ENCODE results near the gene PDE3A. TPM values are rescaled to one million over a fixed set of nuclear protein-coding genes. Genes with fewer than 3 reads are reported as not detected.

Gene PDE3A
- polyA plus RNA-seq, 1 of the 3 experiments (the other 2 are of a cell fraction) = 0.67 TPM

DNA sequence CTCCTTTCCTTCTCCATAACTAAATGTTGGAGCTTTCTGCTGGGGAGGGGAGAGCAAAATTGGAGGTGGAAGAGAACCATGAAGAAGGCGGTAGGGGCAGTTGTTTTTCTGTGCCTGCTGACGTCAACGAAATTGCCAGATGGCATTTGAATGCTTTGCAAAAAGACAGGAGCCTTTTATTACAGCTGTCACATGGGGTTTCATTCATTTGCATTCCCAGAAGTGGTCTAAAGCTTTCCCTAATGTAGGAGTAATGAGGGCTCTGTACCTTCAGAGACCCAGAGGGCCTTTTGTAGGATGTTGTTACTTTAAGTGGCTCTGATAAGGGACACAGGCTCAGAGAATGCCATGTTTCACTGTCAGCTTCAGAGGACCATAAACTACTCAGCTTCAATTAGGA is 219.7 kb downstream of the PDE3A start:
- H2AFZ ChIP-seq (ENCODE audit: low read depth) = no peak overlapping the region
- H3K27ac ChIP-seq (ENCODE audit: low read depth in 2 of 2, low read length in 1 of 2) = peak overlapping the region in 1 of 2 experiments; percentile 98; a peak in 3 of 4 replicates
- H3K4me1 ChIP-seq (ENCODE audit: control insufficient read depth in 1 of 2, insufficient read depth in 2 of 2, low read depth in 1 of 2, low read length in 1 of 2) = peaks cover 0 to 26% of the 10 kb centered on the region in 2 experiments; a peak in 2 of 4 replicates
- H3K79me2 ChIP-seq (ENCODE audit: insufficient read depth) = peaks cover 9% of the 10 kb centered on the region
- no peaks in the 10 kb centered on the region for H3K9me2 ChIP-seq
- no peaks in the 10 kb centered on the region for H3F3A ChIP-seq (replicated peaks; ENCODE audit: insufficient read depth)
- no peak overlapping the region for H3K4me3 ChIP-seq (ENCODE audit: low read depth in 2 of 2, low read length in 1 of 2)
- ChIA-PET CTCF (interaction anchor here (0.9 to 3.5 kb wide), 9 partner anchors 9 to 849 kb away, joined by 3 to 21 read pairs (median 5); no protein-coding TSS in a partner anchor), POLR2A (interaction anchor here (0.8 to 2.4 kb wide), 3 partner anchors 39 to 221 kb away, joined by 3 to 19 read pairs (median 3); partner anchors contain the start of gene PDE3A)
- H3K36me3 ChIP-seq (replicated peaks in 1 of 2; ENCODE audit: control insufficient read depth in 1 of 2, insufficient read depth in 2 of 2, low read length in 1 of 2) = peaks cover 0 to 4% of the 10 kb centered on the region in 2 experiments
- no peak overlapping the region for H3K4me2 ChIP-seq
- no peaks in the 10 kb centered on the region for H4K20me1 ChIP-seq (ENCODE audit: insufficient read depth)
- peak; percentile 79 for DNase-seq
- no peak overlapping the region for H3K9ac ChIP-seq
- H3K9me3 ChIP-seq = no peaks in the 10 kb centered on the region
- WGBS (ENCODE audit: low lambda C conversion rate) = 44% methylated on average over 3 of the region's 3 CpGs
- H3K27me3 ChIP-seq (ENCODE audit: insufficient read depth) = no peaks in the 10 kb centered on the region
- TF ChIP-seq, protein P1, sequence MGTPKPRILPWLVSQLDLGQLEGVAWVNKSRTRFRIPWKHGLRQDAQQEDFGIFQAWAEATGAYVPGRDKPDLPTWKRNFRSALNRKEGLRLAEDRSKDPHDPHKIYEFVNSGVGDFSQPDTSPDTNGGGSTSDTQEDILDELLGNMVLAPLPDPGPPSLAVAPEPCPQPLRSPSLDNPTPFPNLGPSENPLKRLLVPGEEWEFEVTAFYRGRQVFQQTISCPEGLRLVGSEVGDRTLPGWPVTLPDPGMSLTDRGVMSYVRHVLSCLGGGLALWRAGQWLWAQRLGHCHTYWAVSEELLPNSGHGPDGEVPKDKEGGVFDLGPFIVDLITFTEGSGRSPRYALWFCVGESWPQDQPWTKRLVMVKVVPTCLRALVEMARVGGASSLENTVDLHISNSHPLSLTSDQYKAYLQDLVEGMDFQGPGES (IDR thresholded peaks at IDR 0.05; ENCODE audit: low read depth, low read length) = 0 out of 2 replicates have a peak, but pooled peaks have one; percentile 16
- TF ChIP-seq TEAD4 (IDR thresholded peaks at IDR 0.05; ENCODE audit: borderline replicate concordance, insufficient read depth) (peak; percentile 15; the same call in 1 of the 2 replicates), RXRA (IDR thresholded peaks at IDR 0.05; ENCODE audit: borderline replicate concordance, low read depth) (no peak), ELF1 (IDR thresholded peaks at IDR 0.05) (no peak), EP300 (IDR thresholded peaks at IDR 0.05; ENCODE audit: borderline replicate concordance in 1 of 2, low read depth in 1 of 2, low read length in 1 of 2) (peak in 1 of 2 experiments; percentile 99; a peak in 2 of 4 replicates), TCF12 (IDR thresholded peaks at IDR 0.05) (peak; percentile 55; the same call in 1 of the 2 replicates), YY1 (IDR thresholded peaks at IDR 0.05; ENCODE audit: low read depth) (no peak), SIN3A (IDR thresholded peaks at IDR 0.05; ENCODE audit: borderline replicate concordance, low read depth, low read length) (no peak), NFIC (IDR thresholded peaks at IDR 0.05; ENCODE audit: borderline replicate concordance) (no peak), RCOR1 (IDR thresholded peaks at IDR 0.05; ENCODE audit: low read length) (peak; percentile 95), EZH2phosphoT487 (IDR thresholded peaks at IDR 0.05; ENCODE audit: borderline replicate concordance, low read depth) (no peak), GABPA (IDR thresholded peaks at IDR 0.05; ENCODE audit: low read depth) (no peak), FOSL2 (IDR thresholded peaks at IDR 0.05; ENCODE audit: borderline replicate concordance, low read depth) (no peak), CHD2 (IDR thresholded peaks at IDR 0.05; ENCODE audit: low read length, partially characterized antibody) (peak; percentile 79), RAD21 (IDR thresholded peaks at IDR 0.05; ENCODE audit: low read length) (no peak; the same call in 1 of the 2 replicates), POLR2AphosphoS5 (IDR thresholded peaks at IDR 0.05; ENCODE audit: low read depth, low read length) (no peak), JUND (IDR thresholded peaks at IDR 0.05) (no peak), RFX5 (IDR thresholded peaks at IDR 0.05; ENCODE audit: low read length) (no peak; the same call in 1 of the 2 replicates), FOXM1 (IDR thresholded peaks at IDR 0.05; ENCODE audit: low read depth) (no peak), MEF2A (IDR thresholded peaks at IDR 0.05; ENCODE audit: borderline replicate concordance, low read depth) (no peak), NRF1 (IDR thresholded peaks at IDR 0.05; ENCODE audit: low read depth, low read length) (no peak), GATA2 (CRISPR knock-in tag; IDR thresholded peaks at IDR 0.05) (peak; percentile 93), SMC3 (IDR thresholded peaks at IDR 0.05; ENCODE audit: low read depth, low read length) (no peak)
- TF ChIP-seq, protein P2, sequence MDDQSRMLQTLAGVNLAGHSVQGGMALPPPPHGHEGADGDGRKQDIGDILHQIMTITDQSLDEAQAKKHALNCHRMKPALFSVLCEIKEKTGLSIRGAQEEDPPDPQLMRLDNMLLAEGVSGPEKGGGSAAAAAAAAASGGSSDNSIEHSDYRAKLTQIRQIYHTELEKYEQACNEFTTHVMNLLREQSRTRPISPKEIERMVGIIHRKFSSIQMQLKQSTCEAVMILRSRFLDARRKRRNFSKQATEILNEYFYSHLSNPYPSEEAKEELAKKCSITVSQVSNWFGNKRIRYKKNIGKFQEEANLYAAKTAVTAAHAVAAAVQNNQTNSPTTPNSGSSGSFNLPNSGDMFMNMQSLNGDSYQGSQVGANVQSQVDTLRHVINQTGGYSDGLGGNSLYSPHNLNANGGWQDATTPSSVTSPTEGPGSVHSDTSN (IDR thresholded peaks at IDR 0.05) = no peak
- TF ChIP-seq, protein P3, sequence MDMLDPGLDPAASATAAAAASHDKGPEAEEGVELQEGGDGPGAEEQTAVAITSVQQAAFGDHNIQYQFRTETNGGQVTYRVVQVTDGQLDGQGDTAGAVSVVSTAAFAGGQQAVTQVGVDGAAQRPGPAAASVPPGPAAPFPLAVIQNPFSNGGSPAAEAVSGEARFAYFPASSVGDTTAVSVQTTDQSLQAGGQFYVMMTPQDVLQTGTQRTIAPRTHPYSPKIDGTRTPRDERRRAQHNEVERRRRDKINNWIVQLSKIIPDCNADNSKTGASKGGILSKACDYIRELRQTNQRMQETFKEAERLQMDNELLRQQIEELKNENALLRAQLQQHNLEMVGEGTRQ (IDR thresholded peaks at IDR 0.05; ENCODE audit: borderline replicate concordance, low read depth, low read length) = no peak
- TF ChIP-seq, protein P4, sequence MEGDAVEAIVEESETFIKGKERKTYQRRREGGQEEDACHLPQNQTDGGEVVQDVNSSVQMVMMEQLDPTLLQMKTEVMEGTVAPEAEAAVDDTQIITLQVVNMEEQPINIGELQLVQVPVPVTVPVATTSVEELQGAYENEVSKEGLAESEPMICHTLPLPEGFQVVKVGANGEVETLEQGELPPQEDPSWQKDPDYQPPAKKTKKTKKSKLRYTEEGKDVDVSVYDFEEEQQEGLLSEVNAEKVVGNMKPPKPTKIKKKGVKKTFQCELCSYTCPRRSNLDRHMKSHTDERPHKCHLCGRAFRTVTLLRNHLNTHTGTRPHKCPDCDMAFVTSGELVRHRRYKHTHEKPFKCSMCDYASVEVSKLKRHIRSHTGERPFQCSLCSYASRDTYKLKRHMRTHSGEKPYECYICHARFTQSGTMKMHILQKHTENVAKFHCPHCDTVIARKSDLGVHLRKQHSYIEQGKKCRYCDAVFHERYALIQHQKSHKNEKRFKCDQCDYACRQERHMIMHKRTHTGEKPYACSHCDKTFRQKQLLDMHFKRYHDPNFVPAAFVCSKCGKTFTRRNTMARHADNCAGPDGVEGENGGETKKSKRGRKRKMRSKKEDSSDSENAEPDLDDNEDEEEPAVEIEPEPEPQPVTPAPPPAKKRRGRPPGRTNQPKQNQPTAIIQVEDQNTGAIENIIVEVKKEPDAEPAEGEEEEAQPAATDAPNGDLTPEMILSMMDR (IDR thresholded peaks at IDR 0.05) = no peak
- TF ChIP-seq, protein P5, sequence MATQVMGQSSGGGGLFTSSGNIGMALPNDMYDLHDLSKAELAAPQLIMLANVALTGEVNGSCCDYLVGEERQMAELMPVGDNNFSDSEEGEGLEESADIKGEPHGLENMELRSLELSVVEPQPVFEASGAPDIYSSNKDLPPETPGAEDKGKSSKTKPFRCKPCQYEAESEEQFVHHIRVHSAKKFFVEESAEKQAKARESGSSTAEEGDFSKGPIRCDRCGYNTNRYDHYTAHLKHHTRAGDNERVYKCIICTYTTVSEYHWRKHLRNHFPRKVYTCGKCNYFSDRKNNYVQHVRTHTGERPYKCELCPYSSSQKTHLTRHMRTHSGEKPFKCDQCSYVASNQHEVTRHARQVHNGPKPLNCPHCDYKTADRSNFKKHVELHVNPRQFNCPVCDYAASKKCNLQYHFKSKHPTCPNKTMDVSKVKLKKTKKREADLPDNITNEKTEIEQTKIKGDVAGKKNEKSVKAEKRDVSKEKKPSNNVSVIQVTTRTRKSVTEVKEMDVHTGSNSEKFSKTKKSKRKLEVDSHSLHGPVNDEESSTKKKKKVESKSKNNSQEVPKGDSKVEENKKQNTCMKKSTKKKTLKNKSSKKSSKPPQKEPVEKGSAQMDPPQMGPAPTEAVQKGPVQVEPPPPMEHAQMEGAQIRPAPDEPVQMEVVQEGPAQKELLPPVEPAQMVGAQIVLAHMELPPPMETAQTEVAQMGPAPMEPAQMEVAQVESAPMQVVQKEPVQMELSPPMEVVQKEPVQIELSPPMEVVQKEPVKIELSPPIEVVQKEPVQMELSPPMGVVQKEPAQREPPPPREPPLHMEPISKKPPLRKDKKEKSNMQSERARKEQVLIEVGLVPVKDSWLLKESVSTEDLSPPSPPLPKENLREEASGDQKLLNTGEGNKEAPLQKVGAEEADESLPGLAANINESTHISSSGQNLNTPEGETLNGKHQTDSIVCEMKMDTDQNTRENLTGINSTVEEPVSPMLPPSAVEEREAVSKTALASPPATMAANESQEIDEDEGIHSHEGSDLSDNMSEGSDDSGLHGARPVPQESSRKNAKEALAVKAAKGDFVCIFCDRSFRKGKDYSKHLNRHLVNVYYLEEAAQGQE (IDR thresholded peaks at IDR 0.05; ENCODE audit: low read depth, low read length) = no peak

Measured in SK-N-SH (cell line).